AG04449 (cell line): ENCODE results near the gene GON4L.
"Not testable (repeated sequence)": the region's sequence is repeated elsewhere in the genome, so short reads cannot be mapped to it uniquely, and the experiment has no call there.

ENCODE experiments used
- CTCF ChIA-PET: fragments of 350-600 bp; formaldehyde crosslinking; extraction: SDS; loops from one replicate; lab custom pipeline; 2021; ENCODE audit warnings: antibody characterized with exemption; lab: Yijun Ruan, JAX
- POLR2A ChIA-PET: fragments of 400-600, 350-600 bp; formaldehyde crosslinking; extraction: SDS; loops from one replicate; lab custom pipeline; 2020; ENCODE audit warnings: antibody characterized with exemption, inconsistent platforms; lab: Yijun Ruan, JAX
- DNase-seq: peaks from one replicate; pipeline ENCODE4 v3.0.0-alpha.2; 2010; ENCODE audit warnings: low read depth, low spot score
- H3K4me3 ChIP-seq: 2 replicates; pipeline ENCODE4 v1.5.1; 2011; ENCODE audit warnings: low read depth, mild to moderate bottlenecking, control low read depth, low read length
- CTCF ChIP-seq: IDR thresholded peaks from one replicate; pipeline ENCODE4 v1.5.1; 2011; ENCODE audit warnings: mild to moderate bottlenecking, moderate library complexity, low read length, control low read depth, inconsistent platforms; ENCODE audit not compliant: insufficient read depth; ENCODE audit errors: missing control alignments

GON4L gene

GRCh38 chr1:155856975-155857930 is at the start of gene GON4L:
Gene GON4L (minus strand): TSS chr1:155857214. CDS start chr1:155853780, 3,434 bp downstream.
- TF ChIP-seq CTCF, result no peak
- ChIA-PET CTCF (interaction anchor here (0.9 to 1.0 kb wide), 3 partner anchors 9 to 27 kb away, joined by 3 read pairs; no protein-coding TSS in a partner anchor), POLR2A (interaction anchor here (0.9 kb wide), 1 partner anchor 53 kb away, joined by 6 read pairs; the partner anchor contains the start of gene RIT1)
- peak within 1 kb of the TSS; percentile 99 for H3K4me3 ChIP-seq
- DNase-seq, result peak; percentile 38

- ChIA-PET POLR2A (interaction anchor here (0.8 to 1.2 kb wide), 2 partner anchors 9 to 35 kb away, joined by 3 to 4 read pairs; no protein-coding TSS in a partner anchor), CTCF (interaction anchor here (1.0 kb wide), 2 partner anchors 117 to 482 kb away, joined by 3 read pairs; partner anchors contain the start of gene SSR2)
- H3K4me3 ChIP-seq, result no peak overlapping the region
- no peak for TF ChIP-seq CTCF
- no peak for DNase-seq
Measured at GRCh38 chr1:155904261-155904660, 47.2 kb upstream of the GON4L start.

GRCh38 chr1:155900161-155900560 is 43.1 kb upstream of the GON4L start:
- no peak for TF ChIP-seq CTCF
- ChIA-PET POLR2A (interaction anchor here (0.7 kb wide), 2 partner anchors 24 to 40 kb away, joined by 3 read pairs; no protein-coding TSS in a partner anchor), CTCF (no interaction called here)
- no peak for DNase-seq
- H3K4me3 ChIP-seq, result no peak overlapping the region

- POLR2A ChIA-PET, result interaction anchor here (0.7 kb wide), 2 partner anchors 24 to 40 kb away, joined by 3 read pairs; no protein-coding TSS in a partner anchor
- no peak for DNase-seq
- no peak overlapping the region for H3K4me3 ChIP-seq
- TF ChIP-seq CTCF, result no peak
- CTCF ChIA-PET, result no interaction called here
Measured at GRCh38 chr1:155899683-155900082, 42.7 kb upstream of the GON4L start.

GRCh38 chr1:155898888-155899287 is 41.9 kb upstream of the GON4L start:
- CTCF ChIA-PET, result interaction anchor here (1.0 to 1.4 kb wide), 4 partner anchors 8 to 91 kb away, joined by 3 to 4 read pairs (median 3); no protein-coding TSS in a partner anchor
- H3K4me3 ChIP-seq, result no peak overlapping the region
- no peak for DNase-seq
- no peak for TF ChIP-seq CTCF
- POLR2A ChIA-PET, result no interaction called here

- no peak for DNase-seq
- no peak for TF ChIP-seq CTCF
- H3K4me3 ChIP-seq, result no peak overlapping the region
- ChIA-PET CTCF (interaction anchor here (1.4 kb wide), 1 partner anchor 92 kb away, joined by 3 read pairs; no protein-coding TSS in a partner anchor), POLR2A (no interaction called here)
Measured at GRCh38 chr1:155897746-155898145, 40.7 kb upstream of the GON4L start.

GRCh38 chr1:155896476-155896875 is 39.5 kb upstream of the GON4L start:
- POLR2A ChIA-PET, H3K4me3 ChIP-seq, CTCF ChIA-PET, DNase-seq: not testable (repeated sequence)

GRCh38 chr1:155895617-155896016 is 38.6 kb upstream of the GON4L start:
- H3K4me3 ChIP-seq, DNase-seq: not testable (repeated sequence)
- ChIA-PET POLR2A (interaction anchor here (0.6 to 1.1 kb wide), 2 partner anchors 9 to 20 kb away, joined by 3 to 4 read pairs; no protein-coding TSS in a partner anchor), CTCF (interaction anchor here (0.6 kb wide), 1 partner anchor 1350 kb away, joined by 3 read pairs; no protein-coding TSS in a partner anchor)
